Testis (tissue), 2 donors: Measurements from ENCODE around the gene PLEKHA4.

Experiments
- POLR2A ChIP-seq: fragments of 450-650 bp; IDR thresholded peaks from one replicate; pipeline ENCODE4 v1.6.1; 2017; ENCODE audit warnings: antibody characterized with exemption, mild to moderate bottlenecking, moderate library complexity
- TF ChIP-seq, protein P1 (sequence below), 3 experiments: fragments of 450-650 bp in 2 of 3; fragments of 200-600 bp in 1 of 3; sonication (generic) in 1 of 3; IDR thresholded peaks; one replicate each; pipeline ENCODE4 v1.5.1; 2016 to 2019; ENCODE audit warnings: antibody characterized with exemption in 3 of 3, mild to moderate bottlenecking in 2 of 3, moderate library complexity in 1 of 3

GRCh38 chr19:48906324-48906723 is 37.9 kb upstream of the PLEKHA4 start:
- TF ChIP-seq, protein P1, sequence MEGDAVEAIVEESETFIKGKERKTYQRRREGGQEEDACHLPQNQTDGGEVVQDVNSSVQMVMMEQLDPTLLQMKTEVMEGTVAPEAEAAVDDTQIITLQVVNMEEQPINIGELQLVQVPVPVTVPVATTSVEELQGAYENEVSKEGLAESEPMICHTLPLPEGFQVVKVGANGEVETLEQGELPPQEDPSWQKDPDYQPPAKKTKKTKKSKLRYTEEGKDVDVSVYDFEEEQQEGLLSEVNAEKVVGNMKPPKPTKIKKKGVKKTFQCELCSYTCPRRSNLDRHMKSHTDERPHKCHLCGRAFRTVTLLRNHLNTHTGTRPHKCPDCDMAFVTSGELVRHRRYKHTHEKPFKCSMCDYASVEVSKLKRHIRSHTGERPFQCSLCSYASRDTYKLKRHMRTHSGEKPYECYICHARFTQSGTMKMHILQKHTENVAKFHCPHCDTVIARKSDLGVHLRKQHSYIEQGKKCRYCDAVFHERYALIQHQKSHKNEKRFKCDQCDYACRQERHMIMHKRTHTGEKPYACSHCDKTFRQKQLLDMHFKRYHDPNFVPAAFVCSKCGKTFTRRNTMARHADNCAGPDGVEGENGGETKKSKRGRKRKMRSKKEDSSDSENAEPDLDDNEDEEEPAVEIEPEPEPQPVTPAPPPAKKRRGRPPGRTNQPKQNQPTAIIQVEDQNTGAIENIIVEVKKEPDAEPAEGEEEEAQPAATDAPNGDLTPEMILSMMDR (IDR thresholded peaks at IDR 0.05): no peak
- TF ChIP-seq POLR2A: no peak
